Gastrocnemius medialis (tissue), 4 donors: ENCODE data around the gene CLEC4E.

Experiments
- POLR2A ChIP-seq, 2 donors: fragments of 450-650 bp; IDR thresholded peaks; one replicate each; pipeline ENCODE4 v1.6.1; 2017; ENCODE audit warnings: antibody characterized with exemption in 2 of 2, mild to moderate bottlenecking in 2 of 2, moderate library complexity in 2 of 2
- TF ChIP-seq, protein P1 (sequence below), 5 experiments: fragments of 450-650 bp in 3 of 5; fragments of 200-600 bp in 2 of 5; sonication (generic) in 2 of 5; IDR thresholded peaks in 4 of 5; conservative IDR thresholded peaks in 1 of 5; 1 replicate in 4 of 5; 2 replicates in 1 of 5; pipeline ENCODE4 v1.5.1; 2016 to 2019; ENCODE audit warnings: antibody characterized with exemption in 5 of 5, mild to moderate bottlenecking in 3 of 5, moderate library complexity in 3 of 5

GRCh38 chr12:8508223-8508622, 32.5 kb downstream of the CLEC4E start:
- TF ChIP-seq, protein P1, sequence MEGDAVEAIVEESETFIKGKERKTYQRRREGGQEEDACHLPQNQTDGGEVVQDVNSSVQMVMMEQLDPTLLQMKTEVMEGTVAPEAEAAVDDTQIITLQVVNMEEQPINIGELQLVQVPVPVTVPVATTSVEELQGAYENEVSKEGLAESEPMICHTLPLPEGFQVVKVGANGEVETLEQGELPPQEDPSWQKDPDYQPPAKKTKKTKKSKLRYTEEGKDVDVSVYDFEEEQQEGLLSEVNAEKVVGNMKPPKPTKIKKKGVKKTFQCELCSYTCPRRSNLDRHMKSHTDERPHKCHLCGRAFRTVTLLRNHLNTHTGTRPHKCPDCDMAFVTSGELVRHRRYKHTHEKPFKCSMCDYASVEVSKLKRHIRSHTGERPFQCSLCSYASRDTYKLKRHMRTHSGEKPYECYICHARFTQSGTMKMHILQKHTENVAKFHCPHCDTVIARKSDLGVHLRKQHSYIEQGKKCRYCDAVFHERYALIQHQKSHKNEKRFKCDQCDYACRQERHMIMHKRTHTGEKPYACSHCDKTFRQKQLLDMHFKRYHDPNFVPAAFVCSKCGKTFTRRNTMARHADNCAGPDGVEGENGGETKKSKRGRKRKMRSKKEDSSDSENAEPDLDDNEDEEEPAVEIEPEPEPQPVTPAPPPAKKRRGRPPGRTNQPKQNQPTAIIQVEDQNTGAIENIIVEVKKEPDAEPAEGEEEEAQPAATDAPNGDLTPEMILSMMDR (IDR thresholded peaks at IDR 0.05 in 4 of 5, conservative IDR thresholded peaks at IDR 0.05 in 1 of 5): no peak
- TF ChIP-seq POLR2A (IDR thresholded peaks at IDR 0.05): no peak
